Activated CD8-positive, alpha-beta memory T cell treated with anti-CD3 and anti-CD28 coated beads, Interleukin-2, amount 50 U/mL, for 24 hours (primary cell): Measurements from ENCODE around the gene APOL2.
"Not testable (repeated sequence)": the region's sequence is repeated elsewhere in the genome, so short reads cannot be mapped to it uniquely, and the experiment has no call there.

ENCODE experiments used
- DNase-seq: peaks from one replicate; pipeline ENCODE4 v3.0.0-alpha.2; 2020; ENCODE audit errors: extremely low read depth

Gene APOL2

DNA sequence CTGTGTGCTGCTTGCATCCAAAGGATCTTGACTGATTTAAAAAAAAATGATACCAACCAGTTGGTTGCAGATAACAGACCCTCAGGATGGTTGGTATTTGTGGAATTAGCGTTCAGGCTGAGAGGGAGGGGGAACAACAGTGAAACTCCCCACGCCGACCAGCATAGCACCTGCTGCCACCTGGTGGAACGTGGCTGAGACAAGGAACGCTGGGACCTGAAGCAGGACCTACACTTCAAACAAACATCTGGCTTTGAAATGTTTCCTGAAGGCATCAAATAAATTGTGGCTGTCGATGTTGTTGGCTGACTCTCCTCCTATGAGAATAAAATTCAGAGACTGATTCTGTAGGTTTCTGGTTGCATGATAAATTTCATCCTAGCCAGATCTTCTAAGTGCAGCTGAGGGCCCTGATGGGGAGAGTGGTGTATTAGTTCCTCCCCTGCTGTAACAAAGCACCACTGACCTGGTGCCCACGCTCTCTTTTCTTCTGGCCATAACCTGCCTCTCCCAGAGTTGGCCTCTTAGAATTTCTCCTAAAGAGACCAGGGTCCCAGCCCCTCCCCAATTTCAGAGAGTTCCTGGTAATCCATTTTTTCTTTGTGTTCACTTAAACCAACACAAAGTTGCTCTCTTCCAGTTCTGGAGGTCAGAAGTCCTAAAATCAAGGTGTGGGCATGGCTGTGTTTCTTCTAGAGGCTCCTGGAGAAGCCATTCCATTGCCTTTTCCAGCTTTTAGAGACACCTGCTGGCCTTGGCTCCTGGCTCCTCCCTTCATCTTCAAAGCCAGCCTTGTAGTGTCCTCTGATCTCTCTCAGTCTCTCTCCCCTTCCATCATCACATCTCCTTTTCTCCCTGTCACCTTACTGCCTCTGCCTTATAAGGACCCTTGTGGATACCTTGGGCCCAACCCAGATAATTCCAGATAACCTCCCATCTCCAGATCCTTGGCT is 17.3 kb downstream of the APOL2 start:
- DNase-seq, result no peak

DNA sequence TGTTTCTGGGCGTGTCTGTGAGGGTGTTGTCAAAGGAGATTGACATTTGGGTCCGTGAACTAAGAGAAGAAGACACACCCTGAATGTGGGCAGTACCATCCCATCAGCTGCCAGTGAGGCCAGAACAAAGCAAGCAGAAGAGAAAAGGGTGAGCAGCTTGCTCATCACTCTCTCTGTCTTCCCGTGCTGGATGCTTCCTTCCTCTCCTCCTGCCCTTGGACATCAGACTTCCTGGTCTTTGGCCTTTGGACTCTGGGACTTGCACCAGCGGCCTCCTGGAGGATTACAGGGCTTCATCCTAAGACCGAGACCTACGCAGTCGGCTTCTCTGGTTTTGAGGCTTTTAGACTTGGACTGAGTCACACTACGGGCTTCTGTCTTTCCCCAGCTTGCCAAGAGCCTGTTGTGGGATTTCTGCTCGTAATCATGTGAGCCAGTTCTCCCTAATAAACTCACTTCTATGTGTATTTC is 18.8 kb downstream of the APOL2 start:
- no peak for DNase-seq

DNA sequence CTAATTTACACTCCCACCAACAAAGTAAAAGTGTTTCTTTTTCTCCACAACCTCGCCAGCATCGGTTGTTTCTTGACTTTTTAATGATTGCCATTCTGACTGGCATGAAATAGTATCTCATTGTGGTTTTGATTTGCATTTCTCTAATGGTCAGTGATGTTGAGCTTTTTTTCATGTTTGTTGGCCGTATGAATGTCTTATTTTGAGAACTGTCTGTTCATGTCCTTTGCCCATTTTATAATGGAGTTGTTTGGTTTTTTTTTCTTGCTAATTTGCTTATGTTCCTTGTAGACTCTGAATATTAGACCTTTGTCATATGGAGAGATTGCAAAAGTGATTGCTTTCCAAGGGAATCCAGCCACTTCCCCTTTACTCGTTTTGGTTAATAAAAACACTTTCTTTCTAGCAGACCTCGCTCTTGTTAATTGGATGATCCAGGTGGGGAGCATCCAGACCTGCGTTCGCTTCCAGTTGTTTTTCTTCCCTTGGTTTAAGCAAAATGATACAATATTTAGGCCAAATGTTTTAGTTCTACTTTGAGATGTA is 20.6 kb downstream of the APOL2 start:
- no peak for DNase-seq

DNA sequence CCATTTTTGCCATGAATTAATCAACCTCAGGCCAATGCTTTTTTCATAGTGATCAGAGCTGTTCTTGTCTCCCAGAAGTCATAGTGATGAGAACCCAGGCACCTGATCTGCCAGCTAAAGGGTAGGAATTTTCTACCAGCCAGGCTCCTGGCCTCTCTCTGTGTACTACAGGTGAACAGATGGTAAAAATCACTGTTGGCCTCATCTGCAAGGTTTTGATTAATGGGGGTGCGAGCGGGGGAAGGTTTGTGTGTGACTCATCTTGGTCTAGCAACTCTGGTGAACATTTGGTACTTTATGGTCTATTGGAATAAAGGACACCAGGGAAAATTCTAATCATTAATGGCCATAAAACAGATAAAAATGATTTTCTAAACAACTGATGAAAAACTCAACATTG is 23.3 kb downstream of the APOL2 start:
- DNase-seq, result no peak

DNA sequence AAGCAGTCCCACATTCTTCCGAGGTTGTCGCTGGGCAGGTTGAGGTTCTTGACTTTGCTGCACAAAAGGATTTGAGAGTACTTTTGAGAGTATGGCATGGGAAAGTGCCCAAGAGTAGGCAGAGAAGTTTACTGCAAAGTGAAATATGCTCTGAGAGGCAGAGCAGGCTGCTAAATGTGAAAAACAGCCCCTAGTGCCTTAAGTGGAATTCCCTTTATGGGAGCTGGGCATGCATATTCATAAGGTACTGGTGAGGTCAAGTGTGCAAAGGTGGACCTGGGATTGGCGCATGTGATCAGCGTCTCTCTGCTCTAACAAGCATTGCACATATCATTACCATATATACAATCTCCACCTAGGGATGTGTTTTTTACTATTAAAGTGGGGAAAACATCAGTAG is 25.7 kb downstream of the APOL2 start:
- DNase-seq, result no peak

DNA sequence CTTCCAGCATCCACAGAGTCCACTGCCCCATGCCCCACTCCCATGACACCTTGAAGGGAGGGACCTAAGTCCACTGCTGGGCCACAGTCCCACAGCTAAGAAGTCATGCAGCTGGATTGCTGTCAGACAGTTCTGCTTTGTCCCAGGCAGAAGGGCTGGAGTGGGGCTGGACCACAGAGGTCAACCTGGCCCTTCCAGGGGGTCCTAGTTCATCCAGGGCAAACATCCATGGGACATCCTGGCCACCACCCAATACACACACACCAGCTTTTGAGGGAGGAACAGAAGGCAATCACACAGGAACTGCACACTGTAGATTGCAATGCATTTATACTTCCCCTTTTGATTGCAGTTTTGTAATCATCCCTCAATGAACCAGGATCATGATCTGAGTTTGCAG is 26.4 kb downstream of the APOL2 start:
- DNase-seq, result no peak

DNA sequence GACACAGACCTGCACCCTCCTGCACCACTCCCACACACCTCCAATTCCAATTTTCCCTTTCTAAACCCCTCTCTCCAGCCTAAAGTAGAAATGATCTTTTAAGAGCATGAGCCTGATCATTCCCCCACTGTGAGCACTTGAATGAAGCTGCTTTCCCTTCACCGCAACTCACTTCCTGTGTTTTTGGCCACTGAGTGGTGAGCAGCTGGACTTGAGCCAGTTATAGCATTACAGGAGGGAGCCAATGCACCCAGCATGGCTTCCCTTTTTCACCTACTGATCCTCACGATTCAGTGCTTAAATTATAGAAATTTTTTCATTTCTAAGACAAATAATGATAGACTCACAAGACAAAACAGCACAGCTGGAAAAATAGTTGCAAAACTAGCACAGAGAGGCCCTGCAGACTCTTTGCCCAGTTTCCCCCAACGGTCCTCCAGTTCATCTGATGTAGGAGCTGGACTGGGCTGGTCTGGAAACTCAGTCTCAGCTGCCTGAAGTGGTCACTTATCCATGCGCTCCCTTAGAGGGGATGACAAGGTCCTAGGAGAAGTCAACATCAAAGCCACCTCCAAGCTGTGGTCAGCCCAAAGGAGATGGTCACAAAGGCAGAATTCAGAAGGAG is 28.0 kb downstream of the APOL2 start:
- DNase-seq, result no peak

DNA sequence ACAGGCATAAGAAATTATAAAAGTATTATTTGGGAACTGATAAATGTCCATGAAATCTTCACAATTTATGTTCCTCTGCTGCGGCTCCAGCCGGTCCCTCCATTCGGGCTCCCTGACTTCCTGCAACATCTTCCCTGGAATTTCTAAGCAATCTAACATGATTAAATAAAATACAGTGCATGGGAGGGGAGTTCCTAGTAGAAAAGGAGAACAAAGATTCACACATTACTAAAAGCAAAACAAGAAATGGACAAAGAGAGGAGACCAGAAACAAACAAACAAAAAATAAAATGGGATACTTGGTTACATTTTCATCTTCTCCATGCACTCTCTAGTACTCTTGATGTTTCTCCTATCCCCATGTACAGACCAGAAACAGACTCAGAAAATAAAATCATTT is 29.1 kb downstream of the APOL2 start:
- no peak for DNase-seq

DNA sequence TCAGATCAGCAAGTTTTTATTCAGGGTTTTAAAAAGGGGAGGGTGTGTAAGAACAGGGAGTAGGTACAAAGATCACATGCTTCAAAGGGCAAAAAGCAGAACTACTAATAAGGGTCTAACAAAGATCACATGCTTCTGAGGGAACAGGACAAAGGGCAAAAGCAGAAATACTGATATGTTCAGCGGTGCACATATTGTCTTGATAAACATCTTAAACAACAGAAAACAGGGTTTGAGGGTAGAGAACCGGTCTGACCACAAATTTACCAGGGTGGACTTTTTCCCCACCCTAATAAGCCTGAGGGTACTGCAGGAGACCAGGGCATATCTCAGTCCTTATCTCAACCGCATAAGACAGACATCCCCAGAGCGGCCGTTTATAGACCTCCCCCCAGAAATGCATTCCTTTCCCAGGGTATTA is 29.8 kb downstream of the APOL2 start:
- not testable (repeated sequence) for DNase-seq

DNA sequence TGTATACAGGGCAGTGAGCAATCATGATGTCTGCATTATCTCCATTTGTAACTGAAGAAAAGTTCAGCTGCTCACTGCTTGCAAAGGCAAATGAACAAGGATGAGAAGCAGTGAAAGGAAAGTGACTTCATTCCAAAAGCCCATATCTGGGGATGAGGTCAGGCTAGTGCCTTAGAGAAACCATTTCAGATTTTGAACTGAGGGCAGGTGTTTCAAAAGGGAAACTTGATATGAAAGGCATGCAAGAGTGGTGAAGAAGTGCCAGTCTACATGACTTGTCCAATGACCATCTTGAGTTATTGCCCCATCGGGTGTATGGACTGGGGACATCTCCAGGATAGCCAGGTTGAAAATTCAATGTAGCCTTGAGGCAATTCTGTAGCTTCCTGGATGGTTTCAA is 30.4 kb downstream of the APOL2 start:
- DNase-seq, result no peak

DNA sequence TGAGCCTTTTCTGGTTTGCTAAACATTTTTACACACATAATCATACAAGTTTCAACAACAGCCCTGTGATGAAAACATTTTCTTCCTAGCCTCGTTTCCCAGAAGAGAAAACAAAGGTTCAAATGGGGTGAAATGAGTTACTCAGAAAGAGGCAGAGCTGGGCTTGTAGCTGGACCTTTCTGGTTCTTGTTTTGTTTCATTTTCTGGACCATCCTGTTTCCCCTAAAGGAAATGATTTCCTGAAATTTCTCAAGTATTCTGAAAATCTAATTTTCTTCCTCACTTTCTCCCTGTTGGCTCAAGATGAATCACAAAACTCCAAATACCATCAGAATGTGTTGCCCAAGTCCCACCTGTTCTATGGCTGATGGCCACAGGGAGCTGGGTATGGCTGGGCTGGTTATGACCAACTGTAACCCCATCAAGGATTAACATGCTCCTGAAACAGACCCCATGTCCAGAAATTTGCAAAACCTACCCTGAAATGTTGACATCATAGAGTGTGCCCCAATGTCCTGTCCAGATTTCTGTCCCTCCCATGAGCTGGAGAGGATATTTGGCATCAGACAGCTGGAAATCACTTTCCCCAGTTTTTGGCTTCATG is 31.1 kb downstream of the APOL2 start:
- DNase-seq, result no peak

DNA sequence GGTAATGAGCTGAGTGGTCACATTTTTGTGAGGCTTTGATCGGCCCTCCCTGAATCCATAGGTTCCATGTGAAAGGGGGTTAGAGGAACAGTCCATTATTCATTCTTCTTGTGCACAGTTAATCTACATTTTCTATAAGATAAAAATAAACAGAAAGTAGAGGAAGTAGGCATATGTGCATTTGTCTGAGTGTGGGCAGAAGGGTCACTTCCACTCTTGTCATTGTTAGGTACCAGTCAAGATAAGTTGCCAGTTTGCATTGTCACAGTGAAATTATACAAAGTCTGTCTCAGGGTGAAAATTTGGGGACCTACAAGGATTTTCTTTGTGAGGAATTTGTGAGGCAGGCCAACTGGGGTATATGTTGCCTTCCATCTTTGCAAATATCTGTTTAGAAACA is 33.1 kb downstream of the APOL2 start:
- DNase-seq, result no peak

DNA sequence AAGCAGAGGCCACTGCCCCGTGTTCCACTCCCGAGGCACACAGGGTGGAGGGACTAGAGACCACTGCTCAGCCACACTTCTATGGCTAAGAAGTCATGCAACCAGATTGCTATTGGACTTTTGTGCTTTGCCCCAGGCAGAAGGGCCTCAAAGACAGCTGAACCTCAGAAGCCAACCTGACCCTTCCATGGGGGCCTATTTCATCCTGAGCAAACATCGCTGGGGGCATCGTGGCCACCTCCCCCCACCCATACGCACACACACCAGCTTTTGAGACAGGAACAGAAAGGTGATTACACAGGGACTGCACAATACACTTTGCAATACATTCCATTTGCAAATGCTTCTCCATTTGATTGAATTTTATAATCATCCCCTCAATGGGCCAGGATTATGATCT is 33.8 kb downstream of the APOL2 start:
- DNase-seq, result not testable (repeated sequence)

DNA sequence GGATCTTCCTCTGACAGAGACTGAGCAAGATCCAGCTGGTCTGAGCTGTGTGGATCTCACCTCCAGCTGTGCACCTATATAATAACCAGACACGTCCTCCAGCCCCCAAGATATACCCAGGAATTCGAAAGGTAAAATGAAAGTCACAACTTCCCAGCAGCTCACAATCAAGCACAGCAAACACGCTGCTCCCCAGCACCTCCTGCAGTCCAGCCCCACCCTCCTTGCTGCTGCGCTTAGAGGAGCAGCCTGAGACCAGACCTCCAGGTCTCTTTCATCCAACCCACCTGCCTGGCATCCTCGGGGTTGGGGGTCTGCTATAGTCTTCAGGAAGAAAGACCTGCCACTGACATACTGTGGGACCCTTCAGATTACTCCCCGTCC is 34.7 kb downstream of the APOL2 start:
- no peak for DNase-seq

DNA sequence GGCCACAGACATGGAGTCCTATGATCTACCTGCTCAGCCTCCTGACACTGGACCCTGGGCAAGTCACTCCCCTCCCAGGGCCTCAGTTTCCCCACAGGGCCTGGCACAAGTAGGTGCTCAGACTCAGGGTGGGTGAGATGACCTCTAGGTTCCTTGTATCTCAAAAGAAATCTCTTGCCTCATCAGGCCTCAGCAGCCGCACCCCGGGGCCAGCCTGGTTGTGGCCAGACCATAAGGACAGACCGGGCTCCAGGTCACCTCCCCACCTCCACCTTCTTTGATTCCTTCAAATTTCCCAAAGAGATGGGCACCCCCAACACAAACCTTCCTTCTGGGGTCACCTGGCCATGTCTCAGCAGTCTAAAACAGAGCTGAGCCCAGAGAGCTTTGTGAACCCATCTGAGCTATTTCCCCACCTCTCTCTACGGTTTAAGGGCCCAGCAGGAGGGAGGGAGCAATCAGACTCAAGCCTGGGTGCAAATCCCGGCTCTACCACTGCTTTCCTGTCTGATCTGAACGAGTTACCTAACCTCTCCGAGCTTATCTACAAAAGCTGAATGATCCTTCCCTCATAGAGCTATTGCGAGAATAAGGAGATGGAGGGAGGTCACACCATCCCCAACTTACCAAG is 35.2 kb downstream of the APOL2 start:
- DNase-seq, result no peak

DNA sequence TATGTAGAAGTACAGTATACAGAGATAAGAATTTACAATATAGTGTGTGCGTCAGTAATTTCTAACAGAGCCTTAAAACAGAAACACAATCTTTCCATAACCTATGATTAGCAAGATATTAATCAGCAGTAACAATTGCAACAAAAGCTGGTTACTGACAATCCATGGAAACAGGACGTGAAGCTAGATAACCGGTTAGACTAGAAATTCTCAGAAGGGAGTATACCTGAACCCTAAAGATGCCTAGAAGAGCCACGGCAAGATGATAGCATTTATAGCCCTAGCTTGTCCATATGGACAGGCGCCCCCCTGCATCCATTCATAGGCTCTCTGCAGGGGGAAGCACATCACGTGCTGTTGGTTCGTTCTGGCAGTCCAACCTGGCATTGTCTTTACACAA is 35.9 kb downstream of the APOL2 start:
- not testable (repeated sequence) for DNase-seq

DNA sequence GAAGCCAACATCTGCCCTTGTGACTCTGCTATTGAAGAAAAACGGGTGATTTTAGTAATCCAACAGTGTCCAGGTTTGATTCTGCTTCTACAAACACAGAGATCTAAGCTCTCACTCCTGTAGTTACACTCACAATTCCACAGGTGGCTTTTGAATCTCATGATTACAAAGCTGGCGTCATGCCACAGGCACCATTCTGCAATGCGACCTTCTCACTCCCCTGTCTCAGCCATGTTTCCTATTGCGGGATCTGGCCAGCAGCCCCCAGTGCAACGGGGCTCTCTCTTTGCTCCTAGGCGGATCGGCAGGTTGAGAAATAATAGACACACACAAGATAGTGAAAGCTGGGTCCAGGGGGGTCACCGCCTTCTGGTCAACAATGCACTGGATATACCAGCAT is 36.4 kb downstream of the APOL2 start:
- not testable (repeated sequence) for DNase-seq

DNA sequence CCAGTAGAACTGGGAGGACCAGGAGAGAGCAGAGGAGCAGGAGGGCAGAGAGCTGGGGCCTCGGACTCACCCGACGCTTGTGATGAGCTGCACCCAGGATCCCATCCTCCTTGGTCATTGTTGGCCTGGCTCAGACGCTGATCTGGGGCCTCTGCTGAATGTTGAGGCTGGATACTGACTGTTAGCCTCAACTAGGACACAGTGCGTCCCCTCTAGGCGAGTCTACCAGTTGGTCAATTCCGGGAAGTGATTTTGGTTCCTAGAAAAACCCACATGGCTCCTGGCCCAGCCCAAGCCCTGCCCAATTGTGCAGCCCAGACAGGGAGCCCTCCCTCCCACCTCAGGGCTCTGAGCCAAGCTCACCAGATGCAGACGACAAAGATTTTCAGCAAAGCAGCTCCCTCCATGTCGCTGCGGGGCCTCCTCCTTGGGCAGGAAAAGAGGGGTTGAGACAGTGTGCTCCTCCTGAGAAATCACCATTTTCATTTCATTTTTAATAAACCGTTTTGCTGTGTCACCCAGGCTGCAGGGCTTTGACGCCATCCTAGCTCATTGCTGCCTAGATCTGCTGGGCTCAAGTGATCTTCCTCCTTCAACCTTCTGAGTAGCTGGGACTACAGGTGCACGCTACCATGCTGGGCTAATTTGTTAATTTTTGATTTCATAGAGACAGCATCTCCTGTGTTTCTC is 37.6 kb downstream of the APOL2 start, which contains the start of gene APOL4:
Gene APOL4 (minus strand): TSS at position 180 of the 690 bp plus-strand sequence. CDS start 75 bp downstream, at position 105.
- no peak for DNase-seq

DNA sequence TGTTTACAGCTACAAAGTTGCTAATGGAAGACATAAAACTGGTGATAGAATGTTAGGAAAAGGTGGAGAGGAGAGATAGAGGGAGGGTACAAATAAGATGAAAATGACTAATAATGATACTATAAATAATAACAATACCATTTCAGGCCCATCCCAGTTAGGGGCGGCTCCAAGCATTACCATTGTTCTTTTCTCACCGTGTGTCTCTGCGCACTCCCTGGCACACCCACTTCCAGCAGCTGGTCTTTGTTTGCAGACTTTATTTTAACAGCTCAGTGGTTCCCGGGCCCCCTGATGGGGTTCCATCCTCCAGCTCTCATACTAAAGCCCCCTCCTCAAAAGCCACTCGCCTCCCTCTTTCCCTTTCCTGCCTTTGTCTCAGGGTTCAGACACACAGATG is 38.3 kb downstream of the APOL2 start:
- not testable (repeated sequence) for DNase-seq

DNA sequence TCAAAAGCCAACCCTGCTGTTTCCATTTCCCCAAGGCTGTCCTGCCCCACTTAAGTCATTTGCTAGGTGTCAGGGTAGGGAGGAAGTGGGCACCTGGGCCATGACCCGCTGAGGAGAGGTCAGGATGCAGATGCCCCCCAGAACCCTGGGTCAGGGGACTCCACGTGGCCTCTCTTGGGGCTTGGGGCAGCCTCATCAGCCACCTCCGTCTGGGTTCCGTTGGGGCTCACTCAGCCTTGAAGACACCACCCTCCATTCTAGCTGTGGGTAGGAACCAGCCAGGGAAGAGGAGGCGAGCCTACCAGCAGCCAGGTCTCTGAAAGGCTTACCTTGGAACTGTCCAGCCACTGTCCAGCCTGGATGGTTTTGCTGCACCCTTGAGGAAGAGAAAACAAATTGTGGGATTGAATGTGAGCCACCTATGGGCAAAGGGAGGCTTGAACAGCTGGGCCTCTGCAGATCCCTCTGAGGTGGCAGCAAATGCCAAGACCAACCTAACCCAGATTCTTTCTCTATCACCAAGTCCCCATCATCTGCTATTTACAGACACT is 40.3 kb downstream of the APOL2 start:
- no peak for DNase-seq

DNA sequence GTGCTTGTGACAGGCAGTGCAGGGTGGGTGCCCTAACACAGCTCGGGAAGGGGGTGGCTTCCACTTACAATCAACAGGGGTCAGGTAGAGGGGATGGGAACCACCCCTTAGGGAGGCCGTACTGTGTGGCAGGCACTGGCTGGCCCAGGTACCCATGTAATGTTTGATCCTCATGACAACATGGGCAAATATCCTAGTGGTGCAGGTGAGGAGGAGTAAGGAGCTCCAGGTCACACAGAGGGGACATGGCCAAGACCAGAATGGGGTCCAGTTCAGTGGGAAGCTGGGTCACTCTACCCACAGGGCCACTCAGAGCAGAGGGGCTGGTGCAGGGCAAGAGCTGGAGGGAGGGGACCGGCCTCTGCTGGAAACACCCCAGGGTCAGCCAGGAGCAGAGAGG is 40.8 kb downstream of the APOL2 start:
- DNase-seq, result no peak
